Measurements from ENCODE around the gene CAPN1. TPM values are rescaled to one million over a fixed set of nuclear protein-coding genes. Genes with fewer than 3 reads are reported as not detected.
A peak's percentile ranks its signal among the peaks of the same experiment; 100 is the strongest.

Gene CAPN1
- total RNA-seq, 1 experiment from 2014 or later, result 238 TPM

- no peak overlapping the region for H3K27ac Mint-ChIP-seq (ENCODE audit: unreplicated experiment)
- H3K4me3 Mint-ChIP-seq (ENCODE audit: unreplicated experiment), result no peak overlapping the region
- no peak for DNase-seq
- TF ChIP-seq, protein P1, sequence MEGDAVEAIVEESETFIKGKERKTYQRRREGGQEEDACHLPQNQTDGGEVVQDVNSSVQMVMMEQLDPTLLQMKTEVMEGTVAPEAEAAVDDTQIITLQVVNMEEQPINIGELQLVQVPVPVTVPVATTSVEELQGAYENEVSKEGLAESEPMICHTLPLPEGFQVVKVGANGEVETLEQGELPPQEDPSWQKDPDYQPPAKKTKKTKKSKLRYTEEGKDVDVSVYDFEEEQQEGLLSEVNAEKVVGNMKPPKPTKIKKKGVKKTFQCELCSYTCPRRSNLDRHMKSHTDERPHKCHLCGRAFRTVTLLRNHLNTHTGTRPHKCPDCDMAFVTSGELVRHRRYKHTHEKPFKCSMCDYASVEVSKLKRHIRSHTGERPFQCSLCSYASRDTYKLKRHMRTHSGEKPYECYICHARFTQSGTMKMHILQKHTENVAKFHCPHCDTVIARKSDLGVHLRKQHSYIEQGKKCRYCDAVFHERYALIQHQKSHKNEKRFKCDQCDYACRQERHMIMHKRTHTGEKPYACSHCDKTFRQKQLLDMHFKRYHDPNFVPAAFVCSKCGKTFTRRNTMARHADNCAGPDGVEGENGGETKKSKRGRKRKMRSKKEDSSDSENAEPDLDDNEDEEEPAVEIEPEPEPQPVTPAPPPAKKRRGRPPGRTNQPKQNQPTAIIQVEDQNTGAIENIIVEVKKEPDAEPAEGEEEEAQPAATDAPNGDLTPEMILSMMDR (IDR thresholded peaks at IDR 0.05; ENCODE audit: insufficient read depth in 1 of 2, low read depth in 1 of 2, low read length in 1 of 2, severe bottlenecking in 1 of 2, unreplicated experiment in 1 of 2), result no peak
- Histone ChIP-seq H3K27me3 (replicated peaks; ENCODE audit: control insufficient read depth, insufficient read depth, low read length) (no peaks in the 10 kb centered on the region), H3K4me3 (ENCODE audit: low read depth, low read length) (no peak overlapping the region), H3K4me1 (no peaks in the 10 kb centered on the region), H3K36me3 (ENCODE audit: control insufficient read depth, insufficient read depth, low read length) (peaks cover 15% of the 10 kb centered on the region), H3K9me3 (no peaks in the 10 kb centered on the region)
- POLR2A ChIA-PET, result no interaction called here
- intact Hi-C loops (cut with micrococcal nuclease; ENCODE audit: unreplicated experiment), result no loop called here
- H3K9me3 Mint-ChIP-seq (ENCODE audit: unreplicated experiment), result peaks cover 3% of the 10 kb centered on the region
- no TSS peak for BruUV-seq (replicated peaks)
- H3K4me1 Mint-ChIP-seq (ENCODE audit: low read depth, unreplicated experiment), result peaks cover 2% of the 10 kb centered on the region
- CTCF ChIA-PET, result no interaction called here
- H3K36me3 Mint-ChIP-seq (ENCODE audit: insufficient read depth, unreplicated experiment), result peaks cover 71% of the 10 kb centered on the region
- H3K27me3 Mint-ChIP-seq (ENCODE audit: insufficient read depth, unreplicated experiment), result no peaks in the 10 kb centered on the region
Observed at GRCh38 chr11:65210361-65210731, 28.6 kb downstream of the CAPN1 start.

DNA sequence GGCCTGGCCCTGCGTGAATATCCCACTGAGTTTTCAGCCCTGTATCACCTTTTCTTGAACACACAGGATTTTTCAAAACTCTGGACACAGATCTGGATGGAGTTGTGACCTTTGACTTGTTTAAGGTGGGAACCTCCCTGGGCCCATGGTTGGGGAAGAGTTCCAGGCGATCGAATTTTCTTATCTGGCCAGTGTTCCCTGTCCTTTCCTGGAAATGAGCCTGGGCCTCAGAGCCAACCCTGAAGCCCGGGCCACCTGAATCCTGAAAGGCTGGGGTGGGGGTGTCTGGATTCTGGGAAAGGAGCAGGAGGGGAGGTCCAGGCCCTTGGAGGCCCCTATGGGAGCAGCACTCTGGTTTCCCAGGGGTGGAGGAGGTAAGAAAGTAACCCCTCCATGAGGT lies 29.0 kb downstream of the CAPN1 start:
- ChIA-PET POLR2A (no interaction called here), CTCF (no interaction called here)
- H3K9me3 ChIP-seq, result no peaks in the 10 kb centered on the region
- peaks cover 6% of the 10 kb centered on the region for H3K4me1 Mint-ChIP-seq (ENCODE audit: low read depth, unreplicated experiment)
- TF ChIP-seq, protein P1 (IDR thresholded peaks at IDR 0.05; ENCODE audit: insufficient read depth in 1 of 2, low read depth in 1 of 2, low read length in 1 of 2, severe bottlenecking in 1 of 2, unreplicated experiment in 1 of 2), result no peak
- no peak for DNase-seq
- no peak overlapping the region for H3K27ac Mint-ChIP-seq (ENCODE audit: unreplicated experiment)
- no peaks in the 10 kb centered on the region for H3K27me3 ChIP-seq (replicated peaks; ENCODE audit: control insufficient read depth, insufficient read depth, low read length)
- H3K9me3 Mint-ChIP-seq (ENCODE audit: unreplicated experiment), result peaks cover 7% of the 10 kb centered on the region
- H3K4me3 ChIP-seq (ENCODE audit: low read depth, low read length), result no peak overlapping the region
- intact Hi-C loops (cut with micrococcal nuclease; ENCODE audit: unreplicated experiment), result no loop called here
- H3K4me3 Mint-ChIP-seq (ENCODE audit: unreplicated experiment), result no peak overlapping the region
- peaks cover 71% of the 10 kb centered on the region for H3K36me3 Mint-ChIP-seq (ENCODE audit: insufficient read depth, unreplicated experiment)
- no peaks in the 10 kb centered on the region for H3K4me1 ChIP-seq
- no peaks in the 10 kb centered on the region for H3K27me3 Mint-ChIP-seq (ENCODE audit: insufficient read depth, unreplicated experiment)
- H3K36me3 ChIP-seq (ENCODE audit: control insufficient read depth, insufficient read depth, low read length), result peaks cover 11% of the 10 kb centered on the region
- no TSS peak for BruUV-seq (replicated peaks)

DNA sequence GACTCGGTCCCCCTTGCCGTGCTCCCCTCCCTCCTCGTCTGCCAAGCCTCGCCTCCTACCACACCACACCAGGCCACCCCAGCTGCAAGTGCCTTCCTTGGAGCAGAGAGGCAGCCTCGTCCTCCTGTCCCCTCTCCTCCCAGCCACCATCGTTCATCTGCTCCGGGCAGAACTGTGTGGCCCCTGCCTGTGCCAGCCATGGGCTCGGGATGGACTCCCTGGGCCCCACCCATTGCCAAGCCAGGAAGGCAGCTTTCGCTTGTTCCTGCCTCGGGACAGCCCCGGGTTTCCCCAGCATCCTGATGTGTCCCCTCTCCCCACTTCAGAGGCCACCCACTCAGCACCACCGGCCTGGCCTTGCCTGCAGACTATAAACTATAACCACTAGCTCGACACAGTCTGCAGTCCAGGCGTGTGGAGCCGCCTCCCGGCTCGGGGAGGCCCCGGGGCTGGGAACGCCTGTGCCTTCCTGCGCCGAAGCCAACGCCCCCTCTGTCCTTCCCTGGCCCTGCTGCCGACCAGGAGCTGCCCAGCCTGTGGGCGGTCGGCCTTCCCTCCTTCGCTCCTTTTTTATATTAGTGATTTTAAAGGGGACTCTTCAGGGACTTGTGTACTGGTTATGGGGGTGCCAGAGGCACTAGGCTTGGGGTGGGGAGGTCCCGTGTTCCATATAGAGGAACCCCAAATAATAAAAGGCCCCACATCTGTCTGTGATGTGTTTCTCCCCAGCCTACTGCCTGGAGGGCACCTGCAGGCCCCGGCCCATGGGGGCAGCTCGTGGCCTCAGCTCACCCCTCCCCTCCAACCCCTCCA lies 29.8 kb downstream of the CAPN1 start:
- CTCF ChIA-PET, result interaction anchor here (0.7 to 1.3 kb wide), 3 partner anchors 14 to 64 kb away, joined by 3 read pairs; partner anchors contain the start of gene POLA2
- BruUV-seq (replicated peaks), result TSS peak; percentile 91
- H3K36me3 Mint-ChIP-seq (ENCODE audit: insufficient read depth, unreplicated experiment), result peaks cover 69% of the 10 kb centered on the region

More for the DNA sequence above, 29.8 kb downstream of the CAPN1 start:
- no peaks in the 10 kb centered on the region for H3K27me3 ChIP-seq (replicated peaks; ENCODE audit: control insufficient read depth, insufficient read depth, low read length)
- H3K27me3 Mint-ChIP-seq (ENCODE audit: insufficient read depth, unreplicated experiment), result no peaks in the 10 kb centered on the region
- H3K4me3 Mint-ChIP-seq (ENCODE audit: unreplicated experiment), result no peak overlapping the region
- POLR2A ChIA-PET, result no interaction called here
- DNase-seq, result no peak
- H3K4me1 Mint-ChIP-seq (ENCODE audit: low read depth, unreplicated experiment), result peaks cover 8% of the 10 kb centered on the region
- TF ChIP-seq, protein P1 (IDR thresholded peaks at IDR 0.05; ENCODE audit: insufficient read depth in 1 of 2, low read depth in 1 of 2, low read length in 1 of 2, severe bottlenecking in 1 of 2, unreplicated experiment in 1 of 2), result no peak
- H3K36me3 ChIP-seq (ENCODE audit: control insufficient read depth, insufficient read depth, low read length), result peaks cover 10% of the 10 kb centered on the region
- peaks cover 11% of the 10 kb centered on the region for H3K9me3 Mint-ChIP-seq (ENCODE audit: unreplicated experiment)
- H3K9me3 ChIP-seq, result no peaks in the 10 kb centered on the region
- no peak overlapping the region for H3K27ac Mint-ChIP-seq (ENCODE audit: unreplicated experiment)
- no peak overlapping the region for H3K4me3 ChIP-seq (ENCODE audit: low read depth, low read length)
- intact Hi-C loops (cut with micrococcal nuclease; ENCODE audit: unreplicated experiment), result no loop called here
- no peaks in the 10 kb centered on the region for H3K4me1 ChIP-seq
